Gastrocnemius medialis (tissue), 4 donors: ENCODE results near the gene CTCFL.

Experiments used
- POLR2A ChIP-seq, 2 donors: fragments of 450-650 bp; IDR thresholded peaks; one replicate each; pipeline ENCODE4 v1.6.1; 2017; ENCODE audit warnings: antibody characterized with exemption in 2 of 2, mild to moderate bottlenecking in 2 of 2, moderate library complexity in 2 of 2
- TF ChIP-seq, protein P1 (sequence below), 5 experiments: fragments of 450-650 bp in 3 of 5; fragments of 200-600 bp in 2 of 5; sonication (generic) in 2 of 5; IDR thresholded peaks in 4 of 5; conservative IDR thresholded peaks in 1 of 5; 1 replicate in 4 of 5; 2 replicates in 1 of 5; pipeline ENCODE4 v1.5.1; 2016 to 2019; ENCODE audit warnings: antibody characterized with exemption in 5 of 5, mild to moderate bottlenecking in 3 of 5, moderate library complexity in 3 of 5

GRCh38 chr20:57502336-57502700 is 22.6 kb downstream of the CTCFL start:
- TF ChIP-seq, protein P1, sequence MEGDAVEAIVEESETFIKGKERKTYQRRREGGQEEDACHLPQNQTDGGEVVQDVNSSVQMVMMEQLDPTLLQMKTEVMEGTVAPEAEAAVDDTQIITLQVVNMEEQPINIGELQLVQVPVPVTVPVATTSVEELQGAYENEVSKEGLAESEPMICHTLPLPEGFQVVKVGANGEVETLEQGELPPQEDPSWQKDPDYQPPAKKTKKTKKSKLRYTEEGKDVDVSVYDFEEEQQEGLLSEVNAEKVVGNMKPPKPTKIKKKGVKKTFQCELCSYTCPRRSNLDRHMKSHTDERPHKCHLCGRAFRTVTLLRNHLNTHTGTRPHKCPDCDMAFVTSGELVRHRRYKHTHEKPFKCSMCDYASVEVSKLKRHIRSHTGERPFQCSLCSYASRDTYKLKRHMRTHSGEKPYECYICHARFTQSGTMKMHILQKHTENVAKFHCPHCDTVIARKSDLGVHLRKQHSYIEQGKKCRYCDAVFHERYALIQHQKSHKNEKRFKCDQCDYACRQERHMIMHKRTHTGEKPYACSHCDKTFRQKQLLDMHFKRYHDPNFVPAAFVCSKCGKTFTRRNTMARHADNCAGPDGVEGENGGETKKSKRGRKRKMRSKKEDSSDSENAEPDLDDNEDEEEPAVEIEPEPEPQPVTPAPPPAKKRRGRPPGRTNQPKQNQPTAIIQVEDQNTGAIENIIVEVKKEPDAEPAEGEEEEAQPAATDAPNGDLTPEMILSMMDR (IDR thresholded peaks at IDR 0.05 in 4 of 5, conservative IDR thresholded peaks at IDR 0.05 in 1 of 5): no peak
- no peak for TF ChIP-seq POLR2A (IDR thresholded peaks at IDR 0.05)
